ENCODE measurements around the gene FUOM.
A peak's percentile ranks its signal among the peaks of the same experiment; 100 is the strongest.

DNA sequence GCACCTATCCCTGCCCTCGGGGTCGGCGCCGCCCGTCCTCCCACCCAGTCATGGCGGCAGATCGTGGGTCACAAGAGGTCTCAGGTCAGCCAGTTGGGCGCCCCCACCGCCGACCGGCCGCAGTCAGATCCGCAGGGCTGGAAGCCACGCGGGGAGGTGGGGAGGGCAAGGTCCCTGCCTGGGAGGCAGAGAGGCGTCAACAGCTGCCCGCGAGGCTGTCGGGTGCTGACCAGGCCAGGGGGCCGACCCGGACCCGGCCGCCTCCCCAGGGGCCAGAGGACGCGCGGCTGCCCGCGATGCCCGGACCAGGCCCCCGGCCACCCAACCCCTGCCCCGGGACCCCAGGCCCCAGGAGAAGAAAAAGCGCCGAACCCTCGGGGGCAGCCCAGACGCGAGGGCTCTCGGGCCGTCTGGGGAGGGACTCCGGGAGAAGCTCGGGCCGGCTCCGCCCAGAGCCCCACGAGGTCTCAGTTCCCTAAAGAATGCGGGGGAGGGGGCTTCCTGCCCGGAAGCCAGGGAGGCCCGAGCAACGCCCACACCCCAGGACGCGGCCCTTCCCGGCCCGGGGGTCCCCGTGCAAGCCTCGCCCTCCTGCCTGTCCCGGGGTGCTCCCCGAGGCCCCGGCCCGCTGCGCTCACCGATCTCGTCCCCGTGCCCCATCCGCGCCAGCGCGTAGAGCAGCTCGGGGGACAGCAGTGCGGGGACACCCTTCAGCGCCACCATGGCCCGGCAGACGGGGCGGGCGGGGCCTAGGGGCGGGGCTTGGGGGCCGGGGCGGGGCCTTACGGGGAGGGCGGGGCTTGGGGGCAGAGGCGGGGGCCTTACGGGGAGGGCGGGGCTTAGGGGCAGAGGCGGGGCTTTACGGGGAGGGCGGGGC lies at the start of gene FUOM:
- TF ChIP-seq CTCF (IDR thresholded peaks at IDR 0.05) (no peak), POLR2AphosphoS5 (IDR thresholded peaks at IDR 0.05) (peak in 1 of 2 donors; percentile 44), POLR2A (IDR thresholded peaks at IDR 0.05; ENCODE audit: low read depth) (no peak)

Measured in esophagus muscularis mucosa (tissue), 3 donors.